ENCODE data around the gene NRXN3.

DNA sequence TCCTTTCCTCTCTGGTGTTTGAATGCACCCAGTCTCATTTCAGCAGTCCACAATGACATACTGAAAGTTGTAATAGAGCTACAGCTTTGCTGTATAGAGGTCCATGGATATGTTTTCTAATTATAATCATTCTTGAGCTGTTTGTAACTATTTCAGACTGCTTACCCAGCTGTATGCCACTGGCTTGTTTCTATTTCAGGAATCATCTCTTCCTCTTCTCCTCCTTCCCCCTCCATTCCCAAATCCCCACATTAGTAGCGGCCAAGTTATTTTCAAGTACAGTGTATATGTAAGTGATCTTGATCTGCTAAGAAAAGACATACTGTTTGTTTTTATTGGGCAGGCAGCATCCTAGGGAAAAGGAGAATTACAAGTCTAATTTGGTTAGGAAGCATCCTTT is 1266.2 kb downstream of the NRXN3 start:
- TF ChIP-seq EZH2 (IDR thresholded peaks at IDR 0.05; ENCODE audit: low read length, unreplicated experiment) (no peak), EZH2phosphoT487 (IDR thresholded peaks at IDR 0.05; ENCODE audit: borderline replicate concordance, low read length) (no peak)
- TF ChIP-seq, protein P1, sequence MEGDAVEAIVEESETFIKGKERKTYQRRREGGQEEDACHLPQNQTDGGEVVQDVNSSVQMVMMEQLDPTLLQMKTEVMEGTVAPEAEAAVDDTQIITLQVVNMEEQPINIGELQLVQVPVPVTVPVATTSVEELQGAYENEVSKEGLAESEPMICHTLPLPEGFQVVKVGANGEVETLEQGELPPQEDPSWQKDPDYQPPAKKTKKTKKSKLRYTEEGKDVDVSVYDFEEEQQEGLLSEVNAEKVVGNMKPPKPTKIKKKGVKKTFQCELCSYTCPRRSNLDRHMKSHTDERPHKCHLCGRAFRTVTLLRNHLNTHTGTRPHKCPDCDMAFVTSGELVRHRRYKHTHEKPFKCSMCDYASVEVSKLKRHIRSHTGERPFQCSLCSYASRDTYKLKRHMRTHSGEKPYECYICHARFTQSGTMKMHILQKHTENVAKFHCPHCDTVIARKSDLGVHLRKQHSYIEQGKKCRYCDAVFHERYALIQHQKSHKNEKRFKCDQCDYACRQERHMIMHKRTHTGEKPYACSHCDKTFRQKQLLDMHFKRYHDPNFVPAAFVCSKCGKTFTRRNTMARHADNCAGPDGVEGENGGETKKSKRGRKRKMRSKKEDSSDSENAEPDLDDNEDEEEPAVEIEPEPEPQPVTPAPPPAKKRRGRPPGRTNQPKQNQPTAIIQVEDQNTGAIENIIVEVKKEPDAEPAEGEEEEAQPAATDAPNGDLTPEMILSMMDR (conservative IDR thresholded peaks at IDR 0.05; ENCODE audit: low read depth, low read length): no peak
